ENCODE measurements around the gene SETD6. TPM values are rescaled to one million over a fixed set of nuclear protein-coding genes. Genes with fewer than 3 reads are reported as not detected.

The SETD6 gene
- total RNA-seq, 1 experiment from 2014 or later = 19.5 TPM

GRCh38 chr16:58500430-58501241, 14.7 kb upstream of the SETD6 start:
- CTCF ChIA-PET = interaction anchor here (0.6 kb wide), 1 partner anchor 12 kb away, joined by 3 read pairs; no protein-coding TSS in a partner anchor
- no TSS peak for BruUV-seq (replicated peaks)
- no peak overlapping the region for H3K27ac Mint-ChIP-seq (ENCODE audit: low read depth, unreplicated experiment)

GRCh38 chr16:58501242-58502131, 13.8 kb upstream of the SETD6 start:
- H3K4me1 Mint-ChIP-seq (ENCODE audit: insufficient read depth, unreplicated experiment) = no peaks in the 10 kb centered on the region
- no peak for DNase-seq (ENCODE audit: unreplicated experiment)
- intact Hi-C loops (cut with micrococcal nuclease) = no loop called here
- ChIA-PET CTCF (interaction anchor here (0.5 to 0.6 kb wide), 3 partner anchors 11 to 86 kb away, joined by 3 to 4 read pairs (median 3); no protein-coding TSS in a partner anchor), POLR2A (no interaction called here)
- H3K4me3 Mint-ChIP-seq (ENCODE audit: unreplicated experiment) = no peak overlapping the region
- H3K9me3 Mint-ChIP-seq (ENCODE audit: unreplicated experiment) = no peaks in the 10 kb centered on the region
- no TSS peak for BruUV-seq (replicated peaks)
- no peak for TF ChIP-seq CTCF (IDR thresholded peaks at IDR 0.05; ENCODE audit: unreplicated experiment)
- H3K36me3 Mint-ChIP-seq (ENCODE audit: insufficient read depth, unreplicated experiment) = peaks cover 5% of the 10 kb centered on the region
- no peak overlapping the region for H3K27ac Mint-ChIP-seq (ENCODE audit: low read depth, unreplicated experiment)
- no peaks in the 10 kb centered on the region for H3K27me3 Mint-ChIP-seq (ENCODE audit: insufficient read depth, unreplicated experiment)

More at GRCh38 chr16:58500430-58501241, 14.7 kb upstream of the SETD6 start:
- intact Hi-C loops (cut with micrococcal nuclease) = no loop called here
- Mint-ChIP-seq H3K9me3 (ENCODE audit: unreplicated experiment) (no peaks in the 10 kb centered on the region), H3K27me3 (ENCODE audit: insufficient read depth, unreplicated experiment) (no peaks in the 10 kb centered on the region), H3K4me3 (ENCODE audit: unreplicated experiment) (no peak overlapping the region), H3K36me3 (ENCODE audit: insufficient read depth, unreplicated experiment) (peaks cover 5% of the 10 kb centered on the region), H3K4me1 (ENCODE audit: insufficient read depth, unreplicated experiment) (no peaks in the 10 kb centered on the region)
- no peak for TF ChIP-seq CTCF (IDR thresholded peaks at IDR 0.05; ENCODE audit: unreplicated experiment)
- POLR2A ChIA-PET = no interaction called here
- DNase-seq (ENCODE audit: unreplicated experiment) = no peak

DNA sequence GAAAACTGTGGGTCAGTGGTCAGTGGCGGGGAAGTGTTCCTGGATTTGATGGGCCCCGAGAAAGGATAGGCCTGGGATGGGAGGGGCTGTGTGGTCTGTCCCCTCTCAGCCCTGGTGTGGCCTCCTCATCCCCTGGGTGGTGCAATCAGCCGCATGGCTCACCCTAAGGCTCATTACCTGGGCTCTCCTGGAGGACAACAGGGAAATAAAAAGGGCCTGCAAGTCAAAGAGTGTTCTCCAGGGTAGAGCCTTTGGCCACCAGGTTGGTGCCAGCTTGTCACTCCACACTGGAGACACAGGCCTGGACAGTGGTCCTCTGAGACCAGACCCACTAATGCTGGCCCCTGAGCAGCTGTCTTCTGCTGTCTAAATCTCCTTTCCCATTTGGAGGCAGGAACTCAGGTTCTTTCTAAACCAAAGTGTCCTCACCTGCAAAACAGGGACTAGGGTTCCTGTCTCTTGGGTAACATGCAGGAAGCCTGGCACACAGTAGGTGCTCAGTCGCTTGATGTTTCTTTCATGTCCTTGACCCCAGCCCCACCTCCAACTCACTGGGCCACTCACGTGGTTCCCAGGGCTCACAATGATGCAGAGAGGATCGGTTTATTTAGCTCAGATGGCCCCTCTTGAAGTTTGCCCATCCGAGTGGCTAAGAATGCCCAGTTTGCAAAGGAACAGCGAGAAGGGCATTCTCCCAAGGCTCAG, 12.9 kb upstream of the SETD6 start:
- TF ChIP-seq CTCF (IDR thresholded peaks at IDR 0.05; ENCODE audit: unreplicated experiment) = no peak
- peaks cover 5% of the 10 kb centered on the region for H3K36me3 Mint-ChIP-seq (ENCODE audit: insufficient read depth, unreplicated experiment)
- no peak overlapping the region for H3K27ac Mint-ChIP-seq (ENCODE audit: low read depth, unreplicated experiment)
- no peak for DNase-seq (ENCODE audit: unreplicated experiment)
- ChIA-PET POLR2A (no interaction called here), CTCF (interaction anchor here (1.2 kb wide), 1 partner anchor 9 kb away, joined by 4 read pairs; no protein-coding TSS in a partner anchor)
- no peaks in the 10 kb centered on the region for H3K4me1 Mint-ChIP-seq (ENCODE audit: insufficient read depth, unreplicated experiment)
- H3K4me3 Mint-ChIP-seq (ENCODE audit: unreplicated experiment) = no peak overlapping the region
- H3K27me3 Mint-ChIP-seq (ENCODE audit: insufficient read depth, unreplicated experiment) = no peaks in the 10 kb centered on the region
- no peaks in the 10 kb centered on the region for H3K9me3 Mint-ChIP-seq (ENCODE audit: unreplicated experiment)
- no TSS peak for BruUV-seq (replicated peaks)
- intact Hi-C loops (cut with micrococcal nuclease) = no loop called here

Measured in MCF 10A (cell line).